Left ventricle myocardium inferior (tissue), 1 donor: Measurements from ENCODE around the gene LRMDA. TPM values are rescaled to one million over a fixed set of nuclear protein-coding genes. Genes with fewer than 3 reads are reported as not detected.
A peak's percentile ranks its signal among the peaks of the same experiment; 100 is the strongest.

Experiments
- DNase-seq: peaks from one replicate; pipeline ENCODE4 v3.0.0-alpha.2; 2020
- H3K27ac ChIP-seq: fragments of 200-600 bp; replicated peaks from 2 replicates; pipeline ENCODE4 v1.8.0; 2021
- H3K27me3 ChIP-seq: fragments of 200-600 bp; 2 replicates; pipeline ENCODE4 v1.8.0; 2021; ENCODE audit warnings: low read depth
- H3K36me3 ChIP-seq: fragments of 200-600 bp; 2 replicates; pipeline ENCODE4 v1.8.0; 2021
- H3K4me1 ChIP-seq: fragments of 200-600 bp; 2 replicates; pipeline ENCODE4 v1.8.0; 2021
- H3K4me3 ChIP-seq: fragments of 200-600 bp; 2 replicates; pipeline ENCODE4 v1.8.0; 2021; ENCODE audit warnings: mild to moderate bottlenecking, moderate library complexity
- H3K9me3 ChIP-seq: fragments of 200-600 bp; replicated peaks from 2 replicates; pipeline ENCODE4 v1.8.0; 2021
- intact Hi-C: fragments of 100-400 bp; cut with micrococcal nuclease; formaldehyde crosslinking; loops from one replicate; pipeline ENCODE4 v1.11.0; 2022
- total RNA-seq: library from RNA; stranded (reverse); fragmentation: NEBNext Ultra II Directional; extraction: Animal tissue kit (Norgen Biotek cat#: 25700); gene quantifications from one replicate; pipeline ENCODE4 v1.2.1, GENCODE V29; 2021
- TF ChIP-seq, protein P1 (sequence below): fragments of 200-600 bp; IDR thresholded peaks from 2 replicates; pipeline ENCODE4 v1.8.0; 2021; ENCODE audit warnings: antibody characterized with exemption, mild to moderate bottlenecking, borderline replicate concordance
- donor health status: DM: no; HTN: yes; CAD: no; lungs with severe emphysema.

Gene LRMDA
- total RNA-seq, 1 donor from 2014 or later: 18.7 TPM

DNA sequence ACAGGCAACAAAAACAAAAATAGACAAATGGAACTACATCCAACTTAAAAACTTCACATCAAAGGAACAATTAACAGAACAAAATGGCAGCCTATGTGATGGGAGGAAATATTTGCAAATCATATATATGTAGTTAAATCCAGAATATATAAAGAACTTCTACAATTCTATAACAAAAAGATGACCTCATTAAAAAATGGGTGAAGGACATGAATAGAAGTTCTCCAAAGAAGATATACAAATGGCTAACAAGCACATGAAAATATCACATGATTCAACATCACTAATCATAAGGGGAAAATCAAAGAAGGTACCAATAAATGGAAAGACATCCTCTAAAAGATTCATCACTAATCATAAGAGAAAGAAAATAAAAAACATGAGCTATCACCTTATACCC is 416.1 kb downstream of the LRMDA start:
- TF ChIP-seq, protein P1, sequence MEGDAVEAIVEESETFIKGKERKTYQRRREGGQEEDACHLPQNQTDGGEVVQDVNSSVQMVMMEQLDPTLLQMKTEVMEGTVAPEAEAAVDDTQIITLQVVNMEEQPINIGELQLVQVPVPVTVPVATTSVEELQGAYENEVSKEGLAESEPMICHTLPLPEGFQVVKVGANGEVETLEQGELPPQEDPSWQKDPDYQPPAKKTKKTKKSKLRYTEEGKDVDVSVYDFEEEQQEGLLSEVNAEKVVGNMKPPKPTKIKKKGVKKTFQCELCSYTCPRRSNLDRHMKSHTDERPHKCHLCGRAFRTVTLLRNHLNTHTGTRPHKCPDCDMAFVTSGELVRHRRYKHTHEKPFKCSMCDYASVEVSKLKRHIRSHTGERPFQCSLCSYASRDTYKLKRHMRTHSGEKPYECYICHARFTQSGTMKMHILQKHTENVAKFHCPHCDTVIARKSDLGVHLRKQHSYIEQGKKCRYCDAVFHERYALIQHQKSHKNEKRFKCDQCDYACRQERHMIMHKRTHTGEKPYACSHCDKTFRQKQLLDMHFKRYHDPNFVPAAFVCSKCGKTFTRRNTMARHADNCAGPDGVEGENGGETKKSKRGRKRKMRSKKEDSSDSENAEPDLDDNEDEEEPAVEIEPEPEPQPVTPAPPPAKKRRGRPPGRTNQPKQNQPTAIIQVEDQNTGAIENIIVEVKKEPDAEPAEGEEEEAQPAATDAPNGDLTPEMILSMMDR: no peak
- H3K9me3 ChIP-seq: no peaks in the 10 kb centered on the region
- intact Hi-C loops: no loop called here
- H3K4me3 ChIP-seq: no peak overlapping the region
- H3K4me1 ChIP-seq: no peaks in the 10 kb centered on the region
- no peaks in the 10 kb centered on the region for H3K27me3 ChIP-seq
- H3K27ac ChIP-seq: no peak overlapping the region
- no peak for DNase-seq
- no peaks in the 10 kb centered on the region for H3K36me3 ChIP-seq

DNA sequence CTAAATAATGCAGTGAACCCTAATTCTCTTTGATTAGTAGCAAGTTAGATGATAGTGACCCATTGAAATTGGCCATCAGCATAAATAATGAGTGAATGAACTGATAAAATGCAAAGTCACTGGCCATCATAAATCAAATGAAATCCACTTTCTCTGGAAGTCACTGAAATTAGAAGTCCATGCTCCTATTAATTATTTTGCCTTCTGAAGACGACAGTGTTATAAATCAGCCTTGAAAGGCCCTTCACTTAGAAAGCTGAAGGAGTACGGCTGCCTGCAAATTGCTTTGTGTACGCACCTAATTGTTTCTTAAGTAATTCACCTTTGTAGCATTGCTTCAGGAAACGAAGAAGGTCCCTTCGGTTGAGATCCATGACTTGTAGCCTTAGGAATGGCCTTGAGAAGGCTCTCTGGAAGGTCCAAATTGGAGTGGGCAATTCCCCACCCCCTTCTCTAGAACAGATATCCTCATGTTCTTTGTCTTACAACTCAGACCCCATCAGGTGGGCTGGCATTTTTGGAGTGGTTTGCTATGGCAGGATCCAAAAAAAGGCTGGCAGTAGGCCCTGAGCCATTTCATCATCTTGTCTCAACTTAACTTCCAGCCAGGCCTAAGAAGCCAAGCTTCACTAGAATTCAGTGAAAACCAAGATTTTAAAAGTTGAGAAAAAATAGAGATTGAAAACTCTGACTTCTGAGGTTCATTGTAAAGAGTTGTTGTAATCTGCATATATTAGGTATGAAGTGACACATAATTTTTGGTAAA is 420.3 kb downstream of the LRMDA start:
- Histone ChIP-seq H3K9me3 (peaks cover 6% of the 10 kb centered on the region), H3K27me3 (no peaks in the 10 kb centered on the region), H3K4me3 (no peak overlapping the region), H3K4me1 (no peaks in the 10 kb centered on the region), H3K36me3 (no peaks in the 10 kb centered on the region), H3K27ac (no peak overlapping the region)
- TF ChIP-seq, protein P1: no peak
- no peak for DNase-seq
- intact Hi-C loops: no loop called here

DNA sequence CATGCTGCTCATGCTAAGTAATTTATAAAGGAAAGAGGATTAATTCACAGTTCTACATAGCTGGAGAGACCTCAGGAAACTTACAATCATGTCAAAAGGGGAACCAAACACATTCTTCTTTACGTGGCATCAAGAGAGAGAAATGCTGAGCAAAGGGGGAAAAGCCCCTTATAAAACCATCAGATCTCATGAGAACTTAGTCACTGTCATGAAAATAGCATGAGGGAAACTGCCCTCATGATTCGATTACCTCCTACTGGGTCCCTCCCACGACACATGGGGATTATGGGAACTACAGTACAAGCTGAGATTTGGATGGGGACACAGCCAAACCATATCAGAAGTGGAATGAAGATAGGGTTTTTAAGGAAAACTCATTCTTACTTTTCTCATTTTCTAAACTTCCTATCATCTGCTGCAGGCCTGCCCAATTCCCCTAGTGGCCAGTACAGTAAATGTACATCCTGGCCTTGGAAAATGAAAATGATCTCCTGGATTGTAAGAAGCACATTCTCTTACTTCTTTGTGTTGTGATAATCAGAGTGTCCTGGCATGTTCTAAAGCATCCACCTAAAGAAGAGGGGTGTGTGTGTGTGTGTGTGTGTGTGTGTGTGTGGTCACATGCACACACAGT is 421.5 kb downstream of the LRMDA start:
- no peak overlapping the region for H3K27ac ChIP-seq
- no peak for DNase-seq
- no peak overlapping the region for H3K4me3 ChIP-seq
- no peaks in the 10 kb centered on the region for H3K27me3 ChIP-seq
- intact Hi-C loops: no loop called here
- TF ChIP-seq, protein P1: peak; percentile 37
- no peaks in the 10 kb centered on the region for H3K4me1 ChIP-seq
- peaks cover 6% of the 10 kb centered on the region for H3K9me3 ChIP-seq
- no peaks in the 10 kb centered on the region for H3K36me3 ChIP-seq

DNA sequence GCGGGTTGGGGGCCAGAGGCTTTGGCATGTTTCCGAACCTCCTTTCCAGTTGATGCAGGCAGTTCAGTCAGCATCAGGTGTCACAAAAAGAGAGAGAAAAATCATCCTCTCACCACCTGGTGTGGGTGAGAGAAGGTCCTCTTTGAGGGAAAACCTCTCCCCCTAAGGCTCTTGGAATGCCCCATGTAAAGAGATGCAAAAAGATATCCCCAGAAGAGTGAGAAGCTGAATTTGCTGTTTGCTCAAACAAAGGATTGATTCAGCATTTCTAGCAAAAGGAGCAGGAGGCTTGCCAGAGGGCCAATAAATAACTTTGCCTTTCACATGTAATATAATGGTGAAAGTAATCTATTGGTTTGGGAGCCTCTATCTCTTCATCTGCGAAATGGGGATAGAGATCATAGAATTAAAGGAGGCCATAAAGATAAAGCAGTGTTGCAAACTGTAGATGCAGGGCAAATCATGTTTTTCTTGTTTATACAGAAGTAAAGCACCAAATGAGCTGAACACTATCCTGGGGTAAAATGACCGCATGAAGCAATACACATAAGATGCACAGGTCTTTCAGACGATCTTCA is 425.9 kb downstream of the LRMDA start:
- intact Hi-C loops: no loop called here
- Histone ChIP-seq H3K4me3 (no peak overlapping the region), H3K9me3 (peaks cover 6% of the 10 kb centered on the region), H3K27me3 (no peaks in the 10 kb centered on the region), H3K4me1 (no peaks in the 10 kb centered on the region), H3K36me3 (no peaks in the 10 kb centered on the region), H3K27ac (no peak overlapping the region)
- no peak for DNase-seq
- TF ChIP-seq, protein P1: no peak

DNA sequence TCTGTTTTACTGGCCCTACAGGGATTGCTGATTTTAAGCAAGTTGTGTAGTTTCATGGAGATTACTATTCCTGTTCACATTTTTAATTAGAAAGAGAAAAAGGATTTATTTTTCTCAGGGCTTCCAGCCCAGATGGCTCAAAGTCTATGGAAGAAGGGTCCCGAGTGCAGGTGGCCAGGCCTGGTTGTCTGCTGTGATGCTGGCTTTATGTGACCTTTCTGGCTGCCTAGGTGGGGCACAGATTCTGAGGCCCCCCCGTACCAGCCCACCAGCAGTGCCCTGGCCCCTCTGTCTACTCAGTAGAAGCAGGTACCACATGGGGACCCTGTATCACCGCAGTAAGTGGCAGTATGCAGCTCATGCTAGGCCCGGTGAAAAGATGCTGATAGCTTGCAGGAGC is 426.5 kb downstream of the LRMDA start:
- intact Hi-C loops: no loop called here
- Histone ChIP-seq H3K36me3 (no peaks in the 10 kb centered on the region), H3K27ac (no peak overlapping the region), H3K9me3 (peaks cover 6% of the 10 kb centered on the region), H3K27me3 (no peaks in the 10 kb centered on the region), H3K4me1 (no peaks in the 10 kb centered on the region), H3K4me3 (no peak overlapping the region)
- TF ChIP-seq, protein P1: no peak
- DNase-seq: no peak
